PC-3 (cell line): Measurements from ENCODE around the gene PLA2G1B. TPM values are rescaled to one million over a fixed set of nuclear protein-coding genes. Genes with fewer than 3 reads are reported as not detected.

ENCODE experiments used
- ATAC-seq: fragments of 200-7000 bp; cut with Tn5 transposase; 2 replicates; pipeline ENCODE4 v1.9.1; 2020; ENCODE audit warnings: mild to moderate bottlenecking, moderate library complexity
- BruUV-seq: library from RNA; stranded (reverse); fragments of 400-500 nt; replicated peaks from 2 replicates; lab custom pipeline; 2021; lab: Mats Ljungman, UMichigan
- CTCF ChIA-PET: fragments of 300-600 bp; sonication (Branson Sonifier 250); formaldehyde crosslinking; loops from one replicate; lab custom pipeline; 2022; ENCODE audit warnings: antibody characterized with exemption; lab: Charles Lee
- POLR2A ChIA-PET: fragments of 300-600 bp; sonication (Branson Sonifier 250); formaldehyde crosslinking; loops from one replicate; lab custom pipeline; 2022; ENCODE audit warnings: antibody characterized with exemption; ENCODE audit not compliant: unreplicated experiment; lab: Charles Lee
- DNase-seq: peaks from one replicate; pipeline ENCODE4 v3.0.0-alpha.2; 2015
- H2AFZ ChIP-seq: fragments of 300-600 bp; sonication (generic); 2 replicates; pipeline ENCODE4 v1.6.0; 2016; ENCODE audit warnings: antibody characterized with exemption, low read length
- H3F3A ChIP-seq: fragments of 300-600 bp; sonication (generic); one replicate; pipeline ENCODE4 v1.6.0; 2017; ENCODE audit warnings: antibody characterized with exemption, low read length, control low read depth, mild to moderate bottlenecking; ENCODE audit not compliant: unreplicated experiment
- H3K27ac ChIP-seq: fragments of 300-600 bp; sonication (generic); 2 replicates; pipeline ENCODE4 v1.5.1; 2016; ENCODE audit warnings: mild to moderate bottlenecking, low read length
- H3K27me3 ChIP-seq: fragments of 300-600 bp; sonication (generic); 2 replicates; pipeline ENCODE4 v1.6.1; 2016; ENCODE audit warnings: low read length, mixed read lengths
- H3K36me3 ChIP-seq: fragments of 300-600 bp; sonication (generic); 2 replicates; pipeline ENCODE4 v1.6.1; 2016; ENCODE audit warnings: low read depth, mixed run types, low read length, mixed read lengths
- H3K4me1 ChIP-seq: fragments of 300-600 bp; sonication (generic); 2 replicates; pipeline ENCODE4 v1.5.1; 2016; ENCODE audit warnings: low read length; ENCODE audit not compliant: insufficient read depth
- H3K4me2 ChIP-seq: fragments of 300-600 bp; sonication (generic); 2 replicates; pipeline ENCODE4 v1.6.0; 2016; ENCODE audit warnings: low read length
- H3K4me3 ChIP-seq: fragments of 300-600 bp; sonication (generic); 2 replicates; pipeline ENCODE4 v1.5.1; 2016; ENCODE audit warnings: mild to moderate bottlenecking, low read length, mixed read lengths
- H3K79me2 ChIP-seq: fragments of 300-600 bp; sonication (generic); 2 replicates; pipeline ENCODE4 v1.6.1; 2017; ENCODE audit warnings: low read length, mixed read lengths
- H3K9ac ChIP-seq: fragments of 300-600 bp; sonication (generic); 2 replicates; pipeline ENCODE4 v1.6.0; 2016; ENCODE audit warnings: mild to moderate bottlenecking, low read length
- H3K9me2 ChIP-seq: fragments of 300-600 bp; sonication (generic); replicated peaks from 2 replicates; pipeline ENCODE4 v1.6.1; 2016; ENCODE audit warnings: mixed run types, low read length, mixed read lengths
- H3K9me3 ChIP-seq: fragments of 300-600 bp; sonication (generic); 2 replicates; pipeline ENCODE4 v1.6.1; 2016; ENCODE audit warnings: low read length, mixed read lengths
- H4K20me1 ChIP-seq: fragments of 300-600 bp; sonication (generic); 2 replicates; pipeline ENCODE4 v1.6.1; 2016; ENCODE audit warnings: low read length, mixed read lengths
- EZH2 ChIP-seq: fragments of 300-600 bp; sonication (generic); IDR thresholded peaks from one replicate; pipeline ENCODE4 v1.6.1; 2017; ENCODE audit warnings: antibody characterized with exemption, mild to moderate bottlenecking, low read length; ENCODE audit not compliant: unreplicated experiment
- EZH2phosphoT487 ChIP-seq: fragments of 300-600 bp; sonication (generic); IDR thresholded peaks from 2 replicates; pipeline ENCODE4 v1.6.1; 2018; ENCODE audit warnings: mild to moderate bottlenecking, antibody characterized with exemption, low read length, borderline replicate concordance
- intact Hi-C: fragments of 100-400 bp; cut with micrococcal nuclease; formaldehyde crosslinking; loops from 2 replicates; pipeline ENCODE4 v1.9.0; 2023
- total RNA-seq: library from RNA; depleted of rRNA; stranded (reverse); fragments of >200 nt; gene quantifications from 2 replicates; pipeline ENCODE4 v1.2.3, GENCODE V29; 2014
- TF ChIP-seq, protein P1 (sequence below): fragments of 300-600 bp; sonication (generic); conservative IDR thresholded peaks from 2 replicates; pipeline ENCODE4 v1.5.1; 2017; ENCODE audit warnings: antibody characterized with exemption, low read depth, mild to moderate bottlenecking, low read length

Gene PLA2G1B
- total RNA-seq, 1 experiment from 2014 or later = not detected

DNA sequence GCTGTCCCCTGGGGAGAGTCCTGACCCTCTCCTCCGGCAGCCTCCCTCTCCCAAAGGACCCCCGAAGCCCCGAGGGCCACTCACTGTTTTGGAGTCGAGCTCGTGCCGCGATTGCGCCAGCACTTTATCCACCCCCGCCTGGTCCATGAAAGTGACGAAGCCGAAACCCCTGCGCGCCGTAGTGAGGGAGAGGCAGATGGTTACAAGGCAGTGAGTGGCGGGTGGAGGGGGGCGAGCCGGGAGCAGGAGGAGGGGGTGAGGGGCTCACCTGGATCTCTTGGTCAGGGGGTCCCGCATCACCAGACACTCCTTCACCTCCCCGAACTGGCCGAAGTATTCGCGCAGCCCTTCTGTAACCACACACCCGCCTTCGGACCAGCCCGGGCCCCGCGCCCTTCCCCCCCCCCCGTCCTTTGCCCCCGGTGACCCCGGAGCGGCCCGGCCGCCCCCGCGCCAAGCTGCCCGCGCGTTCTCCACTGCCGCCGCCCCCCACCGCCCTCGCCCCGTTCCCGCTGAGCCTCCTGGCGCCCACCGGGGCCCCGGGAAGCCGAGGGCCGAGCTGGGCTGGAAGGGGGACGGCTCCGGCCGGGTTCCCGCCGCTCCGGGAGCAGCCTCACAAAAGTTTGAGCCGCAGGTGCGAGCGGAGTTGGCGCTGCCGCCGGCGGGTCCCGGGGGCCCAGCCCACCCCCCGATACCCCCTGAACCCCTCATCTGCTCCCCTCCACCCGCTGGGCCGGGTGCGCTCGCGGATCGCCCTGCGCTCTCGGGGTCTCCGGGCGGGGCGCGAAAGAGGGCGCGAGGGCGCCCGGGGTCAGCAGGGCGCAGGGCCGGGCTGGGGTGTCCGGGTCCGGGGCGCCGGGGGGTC, 40.6 kb upstream of the PLA2G1B start:
- Histone ChIP-seq H3K4me1 (no peaks in the 10 kb centered on the region), H4K20me1 (no peaks in the 10 kb centered on the region), H3F3A (no peaks in the 10 kb centered on the region), H3K36me3 (no peaks in the 10 kb centered on the region), H3K9me3 (no peaks in the 10 kb centered on the region), H3K27ac (no peak overlapping the region), H2AFZ (no peak overlapping the region), H3K4me2 (peak overlapping the region; percentile 48; the same call in 1 of the 2 replicates), H3K9me2 (no peaks in the 10 kb centered on the region), H3K4me3 (no peak overlapping the region), H3K9ac (no peak overlapping the region), H3K27me3 (peaks cover 50% of the 10 kb centered on the region), H3K79me2 (no peaks in the 10 kb centered on the region)
- no peak for ATAC-seq
- intact Hi-C loops = no loop called here
- ChIA-PET CTCF (no interaction called here), POLR2A (no interaction called here)
- no peak for DNase-seq
- TF ChIP-seq EZH2phosphoT487 (peak; percentile 69; the same call in 1 of the 2 replicates), EZH2 (peak; percentile 95)
- TF ChIP-seq, protein P1, sequence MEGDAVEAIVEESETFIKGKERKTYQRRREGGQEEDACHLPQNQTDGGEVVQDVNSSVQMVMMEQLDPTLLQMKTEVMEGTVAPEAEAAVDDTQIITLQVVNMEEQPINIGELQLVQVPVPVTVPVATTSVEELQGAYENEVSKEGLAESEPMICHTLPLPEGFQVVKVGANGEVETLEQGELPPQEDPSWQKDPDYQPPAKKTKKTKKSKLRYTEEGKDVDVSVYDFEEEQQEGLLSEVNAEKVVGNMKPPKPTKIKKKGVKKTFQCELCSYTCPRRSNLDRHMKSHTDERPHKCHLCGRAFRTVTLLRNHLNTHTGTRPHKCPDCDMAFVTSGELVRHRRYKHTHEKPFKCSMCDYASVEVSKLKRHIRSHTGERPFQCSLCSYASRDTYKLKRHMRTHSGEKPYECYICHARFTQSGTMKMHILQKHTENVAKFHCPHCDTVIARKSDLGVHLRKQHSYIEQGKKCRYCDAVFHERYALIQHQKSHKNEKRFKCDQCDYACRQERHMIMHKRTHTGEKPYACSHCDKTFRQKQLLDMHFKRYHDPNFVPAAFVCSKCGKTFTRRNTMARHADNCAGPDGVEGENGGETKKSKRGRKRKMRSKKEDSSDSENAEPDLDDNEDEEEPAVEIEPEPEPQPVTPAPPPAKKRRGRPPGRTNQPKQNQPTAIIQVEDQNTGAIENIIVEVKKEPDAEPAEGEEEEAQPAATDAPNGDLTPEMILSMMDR = no peak
- BruUV-seq = no TSS peak

- TF ChIP-seq, protein P1 = peak; percentile 58
- no peak for TF ChIP-seq EZH2phosphoT487
- no peak for TF ChIP-seq EZH2
- H2AFZ ChIP-seq = no peak overlapping the region
- H3F3A ChIP-seq = no peaks in the 10 kb centered on the region
- ATAC-seq (no peak), DNase-seq (no peak)
- no peaks in the 10 kb centered on the region for H3K9me2 ChIP-seq
- H3K9ac ChIP-seq = no peak overlapping the region
- BruUV-seq = no TSS peak
- CTCF ChIA-PET = interaction anchor here (0.7 kb wide), 1 partner anchor 17 kb away, joined by 4 read pairs; no protein-coding TSS in a partner anchor
- no peak overlapping the region for H3K4me2 ChIP-seq
- POLR2A ChIA-PET = interaction anchor here (0.5 to 0.6 kb wide), 2 partner anchors 27 to 51 kb away, joined by 3 to 9 read pairs; no protein-coding TSS in a partner anchor
- peaks cover 45% of the 10 kb centered on the region for H3K27me3 ChIP-seq
- intact Hi-C loops = no loop called here
- no peaks in the 10 kb centered on the region for H4K20me1 ChIP-seq
- H3K4me3 ChIP-seq = no peak overlapping the region
- H3K9me3 ChIP-seq = no peaks in the 10 kb centered on the region
- no peaks in the 10 kb centered on the region for H3K4me1 ChIP-seq
- H3K36me3 ChIP-seq = no peaks in the 10 kb centered on the region
- H3K79me2 ChIP-seq = no peaks in the 10 kb centered on the region
- H3K27ac ChIP-seq = no peak overlapping the region
Observed at GRCh38 chr12:120367233-120367923, 39.8 kb upstream of the PLA2G1B start.
